Fibroblast of gingiva (primary cell): ENCODE data around the gene CETP.

Experiments used
- DNase-seq: peaks from one replicate; pipeline ENCODE4 v3.0.0-alpha.2; 2011; ENCODE audit warnings: low read depth

Gene CETP

DNA sequence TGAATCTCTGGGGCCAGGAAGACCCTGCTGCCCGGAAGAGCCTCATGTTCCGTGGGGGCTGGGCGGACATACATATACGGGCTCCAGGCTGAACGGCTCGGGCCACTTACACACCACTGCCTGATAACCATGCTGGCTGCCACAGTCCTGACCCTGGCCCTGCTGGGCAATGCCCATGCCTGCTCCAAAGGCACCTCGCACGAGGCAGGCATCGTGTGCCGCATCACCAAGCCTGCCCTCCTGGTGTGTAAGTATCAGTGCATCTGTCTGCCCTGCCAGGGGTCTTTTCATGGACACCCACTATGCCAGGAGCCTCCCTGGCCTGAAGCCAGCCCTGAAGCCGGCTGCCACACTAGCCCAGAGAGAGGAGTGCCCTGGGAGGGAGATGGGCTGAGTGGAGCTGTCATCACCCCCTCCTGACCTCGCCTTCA lies at the start of gene CETP:
Gene CETP, plus strand, starts transcription at position 100 of the 431 bp plus-strand sequence. Its CDS starts 30 bp downstream, at position 130.
- no peak for DNase-seq

GRCh38 chr16:56912746-56913708 lies 48.7 kb upstream of the CETP start:
- DNase-seq: peak; percentile 83

GRCh38 chr16:56914896-56915295 lies 46.9 kb upstream of the CETP start:
- DNase-seq: no peak

GRCh38 chr16:56915336-56916119 lies 46.2 kb upstream of the CETP start:
- no peak for DNase-seq

DNA sequence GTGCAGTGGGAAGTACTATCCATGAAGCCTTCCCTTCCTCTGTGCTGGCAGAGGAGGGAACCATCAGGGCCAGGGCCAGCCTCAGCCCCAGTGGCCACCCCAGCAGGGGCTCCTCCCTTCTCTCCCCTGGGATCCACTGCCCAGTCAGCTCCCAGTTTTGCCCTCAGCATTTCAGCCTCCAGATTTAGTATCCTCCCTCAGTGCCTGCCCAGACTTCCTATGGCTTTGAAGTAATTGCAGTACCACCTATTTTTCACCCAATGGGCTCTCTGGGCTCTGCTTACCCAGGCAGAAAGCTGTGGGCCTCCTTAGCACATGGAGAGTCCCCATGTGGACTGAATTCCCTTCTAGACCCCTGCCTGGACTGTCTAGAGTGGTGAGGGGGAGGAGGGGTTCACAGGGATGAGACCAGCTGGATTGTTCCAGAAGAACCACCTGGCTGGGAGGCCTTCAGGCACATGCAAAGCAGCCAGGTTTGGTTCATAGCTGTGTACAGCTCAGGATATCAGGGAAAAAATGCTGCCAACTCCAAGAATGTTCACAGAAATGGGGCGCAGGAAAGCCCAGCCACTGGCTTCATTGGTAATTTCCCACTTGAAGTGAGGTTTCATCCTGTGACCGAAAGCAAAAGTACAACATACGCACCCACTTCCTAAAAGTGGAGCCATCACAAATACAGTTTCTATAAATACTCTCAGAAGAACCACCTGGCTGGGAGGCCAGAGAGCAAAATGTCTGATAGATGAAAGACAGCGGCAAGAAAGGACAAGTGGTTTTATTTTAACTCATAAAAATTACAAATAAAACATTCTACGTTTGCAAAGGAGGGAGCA lies 45.0 kb upstream of the CETP start:
- no peak for DNase-seq

- no peak for DNase-seq
These were observed 43.2 kb upstream of the CETP start for GRCh38 chr16:56918467-56919012.

DNA sequence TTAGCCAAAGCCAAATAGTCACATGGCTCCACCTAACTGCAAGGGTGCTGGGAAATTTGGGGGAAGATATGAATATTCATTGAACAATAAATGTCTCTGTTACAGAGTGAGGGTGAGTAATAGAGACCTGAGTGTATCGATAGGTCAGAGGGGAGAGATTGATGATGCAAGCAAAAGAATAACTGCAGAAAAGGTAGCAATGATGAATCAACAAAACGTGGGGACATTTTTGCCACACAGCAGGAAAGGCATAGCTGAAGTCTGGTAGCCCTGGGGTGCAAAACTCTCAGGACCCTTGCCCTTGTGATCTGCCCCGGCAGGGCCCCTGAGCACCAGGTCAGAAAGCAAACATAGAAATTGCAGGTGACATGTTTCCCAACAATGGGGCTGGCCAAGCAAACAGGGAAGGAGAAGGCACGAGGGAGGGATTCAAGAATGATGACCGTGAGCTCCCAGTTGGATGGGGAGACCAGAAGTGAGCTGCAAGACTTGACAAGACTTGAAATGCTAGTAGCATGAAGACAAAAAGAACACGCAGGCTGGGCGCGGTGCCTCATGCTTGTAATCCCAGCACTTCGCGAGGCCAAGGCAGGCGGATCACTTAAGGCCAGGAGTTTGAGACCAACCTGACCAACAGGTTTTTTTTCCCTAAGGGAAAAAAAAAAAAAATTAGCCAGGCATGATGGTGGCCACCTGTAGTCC lies 42.5 kb upstream of the CETP start:
- no peak for DNase-seq

DNA sequence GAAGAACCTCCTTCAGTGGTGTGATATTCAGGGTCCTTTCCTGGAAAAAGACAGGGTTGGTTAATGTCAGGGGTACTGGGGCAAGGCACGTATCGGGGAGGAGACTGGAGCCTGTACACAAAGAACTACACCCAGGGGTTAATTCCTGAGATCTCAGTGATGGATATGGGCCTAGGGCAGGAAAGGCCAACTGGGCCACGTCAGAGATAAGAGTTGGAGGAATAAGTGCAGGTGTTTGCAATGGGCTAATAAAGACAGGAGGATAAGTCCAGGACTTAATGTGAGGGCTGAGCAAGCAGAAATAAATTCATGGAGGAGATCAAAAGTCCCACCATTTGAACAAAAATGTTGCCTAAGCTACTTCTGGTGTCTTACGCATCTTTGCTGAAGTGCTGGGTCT lies 40.2 kb upstream of the CETP start:
- DNase-seq: no peak

DNA sequence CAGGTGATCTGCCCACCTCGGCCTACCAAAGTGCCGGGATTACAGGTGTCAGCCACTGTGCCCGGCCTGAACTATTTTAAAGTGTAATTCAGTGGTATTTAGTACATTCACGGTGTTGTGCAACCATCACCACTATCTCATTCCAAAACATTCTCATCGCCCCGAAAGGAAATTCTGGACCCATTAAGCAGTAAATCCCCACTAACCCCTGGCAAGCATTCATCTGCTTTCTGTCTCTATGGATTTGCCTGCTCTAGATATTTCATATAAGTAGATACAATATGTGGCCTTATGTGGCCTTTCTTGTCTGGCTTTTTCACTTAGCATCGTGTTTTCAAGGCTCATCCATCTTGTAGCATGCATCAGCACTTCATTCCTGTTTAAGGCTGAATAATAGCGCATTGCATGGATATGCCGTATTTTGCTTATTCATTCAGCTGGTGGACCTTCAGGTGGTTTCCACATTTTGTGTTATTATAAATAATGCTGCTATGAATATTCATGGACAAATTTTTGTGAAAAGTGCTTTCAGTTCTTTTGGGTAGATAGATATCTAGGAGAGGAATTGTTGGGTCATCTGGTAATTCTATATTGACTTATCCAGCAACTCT lies 38.2 kb upstream of the CETP start:
- no peak for DNase-seq

- DNase-seq: no peak
These were observed 34.3 kb upstream of the CETP start for GRCh38 chr16:56927471-56927870.

DNA sequence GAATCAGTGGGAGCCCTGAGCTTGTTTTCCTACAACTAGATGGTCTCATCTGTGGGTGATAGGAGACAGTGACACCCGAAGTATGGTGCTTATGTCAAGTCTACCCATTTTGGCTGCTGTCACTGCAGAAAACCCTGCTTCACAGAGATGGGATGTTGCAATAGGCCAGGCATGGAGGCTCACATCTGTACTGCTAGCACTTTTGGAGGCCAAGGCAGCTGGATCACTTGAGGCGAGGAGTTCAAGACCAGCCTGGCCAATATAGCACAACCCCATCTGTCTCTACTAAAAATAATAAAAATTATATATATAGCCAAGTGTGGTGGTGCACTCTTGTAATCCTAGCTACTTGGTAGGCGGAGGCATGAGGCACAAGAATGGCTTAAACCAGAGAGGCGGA lies 32.1 kb upstream of the CETP start:
- no peak for DNase-seq

GRCh38 chr16:56930486-56931270 lies 31.1 kb upstream of the CETP start:
- no peak for DNase-seq

- DNase-seq: no peak
These were observed 30.4 kb upstream of the CETP start for GRCh38 chr16:56931271-56931891.

DNA sequence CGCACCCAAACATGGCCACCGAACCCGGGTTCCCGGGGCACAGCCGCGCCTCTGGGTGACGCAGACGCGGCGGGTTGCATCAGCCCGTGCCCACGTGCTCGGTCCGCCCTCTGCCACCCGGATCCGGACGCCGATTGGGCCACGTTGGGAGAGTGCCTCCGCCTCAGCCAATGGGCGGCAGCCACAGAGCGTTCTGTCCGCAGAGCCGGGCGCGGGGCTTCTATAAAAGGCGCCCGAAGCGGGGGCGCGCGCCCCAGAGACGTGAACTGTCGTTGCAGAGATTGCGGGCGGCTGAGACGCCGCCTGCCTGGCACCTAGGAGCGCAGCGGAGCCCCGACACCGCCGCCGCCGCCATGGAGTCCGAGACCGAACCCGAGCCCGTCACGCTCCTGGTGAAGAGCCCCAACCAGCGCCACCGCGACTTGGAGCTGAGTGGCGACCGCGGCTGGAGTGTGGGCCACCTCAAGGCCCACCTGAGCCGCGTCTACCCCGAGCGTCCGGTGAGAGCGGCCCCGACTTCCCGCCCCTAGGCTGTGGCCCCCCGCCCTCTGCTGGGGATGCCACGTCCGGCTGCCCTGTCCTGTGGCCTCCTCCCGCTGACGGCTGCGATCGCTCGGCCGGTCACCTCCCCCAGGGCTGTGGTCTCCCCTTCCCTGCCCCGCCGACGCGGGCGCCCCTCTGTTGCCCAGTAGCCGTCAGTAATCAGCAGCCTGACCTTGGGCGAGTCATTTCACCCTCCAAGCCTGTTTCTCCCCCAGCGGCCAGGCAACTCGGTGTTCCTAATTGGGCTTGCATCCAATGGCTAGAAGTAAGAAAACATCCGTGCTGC lies 29.6 kb upstream of the CETP start, which contains the start of gene HERPUD1:
Gene HERPUD1, plus strand, starts transcription at position 251 of the 829 bp plus-strand sequence. Its CDS starts 103 bp downstream, at position 354.
- peak; percentile 98 for DNase-seq

GRCh38 chr16:56932721-56933619 lies 28.8 kb upstream of the CETP start:
- DNase-seq: peak; percentile 71

DNA sequence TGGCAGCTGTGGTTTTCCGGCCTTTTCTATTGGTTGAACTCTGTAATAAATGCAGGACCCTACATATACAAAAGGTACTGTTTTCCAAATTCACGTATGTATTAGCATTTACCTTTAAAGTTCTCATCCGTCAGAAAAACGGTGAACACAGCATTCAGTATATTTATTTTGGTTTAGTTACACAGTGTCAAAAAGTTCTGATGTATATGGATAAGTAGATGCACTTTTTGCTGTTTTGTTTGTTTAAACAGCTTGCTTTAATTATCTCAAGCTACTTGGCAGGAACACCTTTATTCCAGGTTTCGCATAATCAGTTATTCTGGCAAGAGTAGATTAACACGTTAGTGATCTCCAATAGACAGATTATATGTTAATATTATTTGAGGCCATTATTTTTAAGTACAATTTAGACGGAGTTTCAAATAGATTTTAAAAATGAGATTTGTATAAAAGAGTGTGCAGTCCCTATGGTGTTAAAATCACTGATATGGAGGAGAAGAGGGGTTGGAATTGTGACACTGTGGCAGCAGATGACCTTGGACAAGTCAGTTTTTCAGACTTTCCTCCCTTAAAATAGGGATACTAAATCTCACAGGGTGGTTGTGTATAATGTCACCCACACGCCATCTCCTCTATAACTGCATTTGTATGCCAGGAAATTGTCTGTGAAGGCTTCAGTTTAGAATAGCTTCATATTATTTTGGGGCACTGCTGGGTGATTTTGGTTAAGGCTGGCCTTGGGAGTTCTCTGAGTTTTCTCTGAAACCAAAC lies 27.7 kb upstream of the CETP start:
- DNase-seq: no peak
